Cardiac fibroblast (primary cell): Measurements from ENCODE around the gene MICAL2.

Source experiments
- DNase-seq, 2 donors: peaks; one replicate each; pipeline versions ENCODE4 v3.0.0 to v3.0.0-alpha.2; 2010; ENCODE audit warnings: low read depth in 2 of 2
- H3K4me3 ChIP-seq, 2 donors: replicated peaks in 1 of 2; 1 replicate in 1 of 2; 2 replicates in 1 of 2; pipeline ENCODE4 v1.5.1; 2011; ENCODE audit warnings: low read depth in 2 of 2, low read length in 2 of 2, mild to moderate bottlenecking in 2 of 2, moderate library complexity in 1 of 2
- CTCF ChIP-seq: IDR thresholded peaks from one replicate; pipeline ENCODE4 v1.5.1; 2011; ENCODE audit warnings: low read depth, mild to moderate bottlenecking, low read length, inconsistent platforms

The MICAL2 gene

GRCh38 chr11:12259956-12260355, 149.6 kb downstream of the MICAL2 start:
- TF ChIP-seq CTCF: no peak
- no peak overlapping the region for H3K4me3 ChIP-seq

GRCh38 chr11:12260731-12261521, 150.5 kb downstream of the MICAL2 start:
- H3K4me3 ChIP-seq: no peak overlapping the region
- no peak for TF ChIP-seq CTCF
- DNase-seq: no peak

More at GRCh38 chr11:12259956-12260355, 149.6 kb downstream of the MICAL2 start:
- DNase-seq: no peak

- H3K4me3 ChIP-seq: no peak overlapping the region
- no peak for TF ChIP-seq CTCF
- DNase-seq: no peak
These were observed 151.2 kb downstream of the MICAL2 start for GRCh38 chr11:12261551-12261950.

- no peak for TF ChIP-seq CTCF
- DNase-seq: peak in 1 of 2 donors; percentile 63
- no peak overlapping the region for H3K4me3 ChIP-seq
These were observed 152.8 kb downstream of the MICAL2 start for GRCh38 chr11:12263141-12263693.

- no peak overlapping the region for H3K4me3 ChIP-seq
- no peak for TF ChIP-seq CTCF
These were observed 154.0 kb downstream of the MICAL2 start for GRCh38 chr11:12264361-12264760.

GRCh38 chr11:12266132-12266531, 155.7 kb downstream of the MICAL2 start:
- no peak for TF ChIP-seq CTCF
- no peak for DNase-seq
- H3K4me3 ChIP-seq: no peak overlapping the region

More at GRCh38 chr11:12264361-12264760, 154.0 kb downstream of the MICAL2 start:
- DNase-seq: no peak

- no peak for TF ChIP-seq CTCF
- H3K4me3 ChIP-seq: no peak overlapping the region
- DNase-seq: no peak
These were observed 156.6 kb downstream of the MICAL2 start for GRCh38 chr11:12266943-12267342.
